Measurements from ENCODE around the gene NCOA1.

Gene NCOA1

GRCh38 chr2:24711865-24712264, 220.8 kb downstream of the NCOA1 start:
- no peak for DNase-seq

GRCh38 chr2:24712296-24712695, 221.2 kb downstream of the NCOA1 start:
- no peak for DNase-seq

GRCh38 chr2:24717263-24717951, 226.4 kb downstream of the NCOA1 start:
- no peak for DNase-seq

GRCh38 chr2:24720310-24720709, 229.3 kb downstream of the NCOA1 start:
- DNase-seq: no peak

GRCh38 chr2:24721470-24721869, 230.4 kb downstream of the NCOA1 start:
- no peak for DNase-seq

GRCh38 chr2:24722141-24722790, 231.2 kb downstream of the NCOA1 start:
- no peak for DNase-seq

- DNase-seq: no peak
Observed at GRCh38 chr2:24723191-24723590, 232.1 kb downstream of the NCOA1 start.

GRCh38 chr2:24723665-24724064, 232.6 kb downstream of the NCOA1 start:
- no peak for DNase-seq

GRCh38 chr2:24724111-24724775, 233.2 kb downstream of the NCOA1 start:
- DNase-seq: no peak

- DNase-seq: no peak
Observed at GRCh38 chr2:24725956-24726355, 234.9 kb downstream of the NCOA1 start.

- no peak for DNase-seq
Observed at GRCh38 chr2:24730481-24730880, 239.4 kb downstream of the NCOA1 start.

GRCh38 chr2:24731040-24731439, 240.0 kb downstream of the NCOA1 start:
- no peak for DNase-seq

GRCh38 chr2:24731923-24732322, 240.9 kb downstream of the NCOA1 start:
- no peak for DNase-seq

- no peak for DNase-seq
Observed at GRCh38 chr2:24734741-24735140, 243.7 kb downstream of the NCOA1 start.

GRCh38 chr2:24739354-24740025, 248.4 kb downstream of the NCOA1 start:
- DNase-seq: no peak

- DNase-seq: no peak
Observed at GRCh38 chr2:24740142-24740541, 249.1 kb downstream of the NCOA1 start.

GRCh38 chr2:24742730-24743129, 251.7 kb downstream of the NCOA1 start:
- DNase-seq: no peak

GRCh38 chr2:24743924-24744323, 252.9 kb downstream of the NCOA1 start:
- DNase-seq: no peak

- no peak for DNase-seq
Observed at GRCh38 chr2:24744356-24744755, 253.3 kb downstream of the NCOA1 start.

- DNase-seq: no peak
Observed at GRCh38 chr2:24745825-24746224, 254.8 kb downstream of the NCOA1 start.

- DNase-seq: no peak
Observed at GRCh38 chr2:24747299-24747698, 256.2 kb downstream of the NCOA1 start.

GRCh38 chr2:24749069-24749691, 258.1 kb downstream of the NCOA1 start:
- no peak for DNase-seq
